ENCODE data around the gene ANKRD11.
"Not testable (repeated sequence)": the region's sequence is repeated elsewhere in the genome, so short reads cannot be mapped to it uniquely, and the experiment has no call there.

Gene ANKRD11

DNA sequence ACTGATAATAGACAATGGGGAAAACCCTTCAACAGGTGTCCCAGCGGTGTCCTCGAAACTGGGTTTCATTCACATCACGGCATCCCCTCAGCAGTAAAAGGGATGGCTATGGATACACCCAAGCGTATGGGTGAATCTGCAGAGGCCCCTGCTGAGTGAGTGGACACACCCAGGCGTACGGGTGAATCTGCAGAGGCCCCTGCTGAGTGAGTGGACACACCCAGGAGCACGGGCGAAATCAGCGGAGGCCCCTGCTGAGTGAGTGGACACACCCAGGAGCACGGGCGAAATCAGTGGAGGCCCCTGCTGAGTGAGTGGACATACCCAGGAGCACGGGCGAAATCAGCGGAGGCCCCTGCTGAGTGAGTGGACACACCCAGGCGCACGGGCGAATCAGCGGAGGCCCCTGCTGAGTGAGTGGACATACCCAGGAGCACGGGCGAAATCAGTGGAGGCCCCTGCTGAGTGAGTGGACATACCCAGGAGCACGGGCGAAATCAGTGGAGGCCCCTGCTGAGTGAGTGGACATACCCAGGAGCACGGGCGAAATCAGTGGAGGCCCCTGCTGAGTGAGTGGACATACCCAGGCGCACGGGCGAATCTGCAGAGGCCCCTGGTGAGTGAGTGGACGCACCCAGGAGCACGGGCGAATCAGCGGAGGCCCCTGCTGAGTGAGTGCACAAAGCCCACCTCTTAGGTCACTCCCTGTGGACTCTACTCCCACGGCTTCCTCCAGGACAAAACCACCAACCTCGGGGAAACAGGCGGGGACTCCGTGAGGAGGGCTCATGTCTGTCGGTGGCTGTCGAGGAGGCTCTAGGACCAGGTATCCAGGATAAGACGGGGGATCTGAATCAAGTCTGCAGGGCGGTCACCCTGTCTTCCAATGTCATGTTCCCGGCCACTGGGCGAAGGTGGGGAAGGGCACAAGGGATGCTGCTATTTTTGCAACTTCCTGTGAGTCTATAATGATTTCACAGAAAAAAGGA is 161.7 kb downstream of the ANKRD11 start:
- DNase-seq (ENCODE audit: low spot score) = not testable (repeated sequence)

- DNase-seq (ENCODE audit: low spot score) = no peak
Observed at GRCh38 chr16:89326721-89327120, 163.6 kb downstream of the ANKRD11 start.

DNA sequence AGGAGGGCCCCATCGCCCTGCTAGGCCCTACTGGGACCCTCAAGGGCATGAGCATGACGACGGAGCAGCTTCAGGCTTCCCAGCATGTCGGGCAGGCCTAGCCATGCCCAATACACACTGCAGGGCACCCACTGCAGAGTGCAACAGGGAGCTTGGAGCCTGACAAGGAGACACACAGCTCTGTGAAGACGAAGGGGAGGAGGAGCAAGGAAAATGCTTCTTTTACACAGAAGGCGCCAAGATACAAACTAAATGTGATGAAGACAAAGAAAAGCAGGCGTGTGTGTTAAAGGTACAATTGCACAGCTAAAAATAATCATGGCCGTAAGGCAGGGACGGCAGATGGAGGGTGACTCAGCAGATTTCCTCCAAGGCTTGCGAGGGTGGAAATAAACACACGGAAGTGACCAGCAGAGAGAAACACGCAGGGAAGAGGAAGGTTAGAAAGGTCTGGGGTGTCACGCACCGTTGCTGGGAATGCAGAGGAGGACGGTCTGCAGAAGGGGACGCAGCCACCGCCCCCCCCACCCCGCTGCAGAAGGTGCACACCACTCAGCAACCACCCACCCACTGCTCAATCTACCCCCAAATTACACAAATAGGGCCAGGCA is 164.4 kb downstream of the ANKRD11 start:
- DNase-seq (ENCODE audit: low spot score) = no peak

GRCh38 chr16:89324056-89325010 is 166.0 kb downstream of the ANKRD11 start:
- DNase-seq (ENCODE audit: low spot score) = no peak

GRCh38 chr16:89323120-89323960 is 167.0 kb downstream of the ANKRD11 start:
- DNase-seq (ENCODE audit: low spot score) = no peak

DNA sequence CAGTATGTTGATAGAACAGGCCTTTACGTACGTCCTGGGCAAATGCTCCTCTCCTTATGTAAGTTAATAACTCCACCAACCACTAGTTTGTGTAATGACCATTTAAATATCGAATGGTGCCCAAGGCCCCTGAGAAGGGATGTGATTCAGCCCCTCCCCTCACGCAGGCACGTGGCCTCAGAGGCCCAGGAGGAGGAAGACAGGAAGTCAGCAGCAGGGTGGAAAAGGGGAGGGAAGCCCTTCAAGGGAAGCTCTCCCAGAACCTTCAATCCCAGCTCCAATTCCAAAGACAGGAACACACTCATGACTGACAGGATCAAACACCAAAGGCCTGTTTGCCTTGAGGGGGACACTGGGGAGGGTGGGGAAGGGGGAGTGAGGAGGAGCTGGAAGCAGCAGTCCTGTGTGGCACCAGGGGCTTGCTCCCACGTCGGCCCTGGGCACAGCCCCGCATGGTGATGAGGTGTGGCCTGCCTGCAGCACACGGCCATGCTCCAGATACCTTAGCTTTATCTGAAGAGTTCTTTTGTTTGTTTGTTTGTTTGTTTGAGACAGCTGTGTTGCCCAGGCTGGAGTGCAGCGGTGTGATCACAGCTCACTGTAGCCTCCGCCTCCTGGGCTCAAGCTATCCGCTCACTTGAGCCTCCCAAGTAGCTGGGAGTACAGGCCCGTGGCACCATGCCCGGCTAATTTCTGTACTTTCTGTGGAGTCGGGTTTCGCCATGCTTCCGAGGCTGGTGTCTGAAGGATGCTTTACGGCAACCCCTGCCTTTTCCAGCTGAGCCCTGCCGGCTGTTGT is 167.8 kb downstream of the ANKRD11 start:
- no peak for DNase-seq (ENCODE audit: low spot score)

GRCh38 chr16:89320782-89321501 is 169.4 kb downstream of the ANKRD11 start:
- DNase-seq (ENCODE audit: low spot score) = no peak

GRCh38 chr16:89319886-89320781 is 170.2 kb downstream of the ANKRD11 start:
- DNase-seq (ENCODE audit: low spot score) = no peak

DNA sequence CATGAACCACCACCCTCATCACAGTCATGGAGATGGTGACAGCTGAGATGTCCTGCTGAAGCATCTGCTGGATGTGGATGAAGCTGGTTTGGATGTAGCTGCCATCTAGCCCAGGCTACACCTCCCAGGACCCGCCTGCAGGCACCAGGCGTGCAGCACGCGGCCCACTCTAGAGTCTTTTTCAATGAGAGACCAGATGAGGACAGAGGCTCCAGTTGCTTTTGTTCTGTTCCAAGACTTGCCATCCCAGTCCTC is 170.8 kb downstream of the ANKRD11 start:
- no peak for DNase-seq (ENCODE audit: low spot score)

DNA sequence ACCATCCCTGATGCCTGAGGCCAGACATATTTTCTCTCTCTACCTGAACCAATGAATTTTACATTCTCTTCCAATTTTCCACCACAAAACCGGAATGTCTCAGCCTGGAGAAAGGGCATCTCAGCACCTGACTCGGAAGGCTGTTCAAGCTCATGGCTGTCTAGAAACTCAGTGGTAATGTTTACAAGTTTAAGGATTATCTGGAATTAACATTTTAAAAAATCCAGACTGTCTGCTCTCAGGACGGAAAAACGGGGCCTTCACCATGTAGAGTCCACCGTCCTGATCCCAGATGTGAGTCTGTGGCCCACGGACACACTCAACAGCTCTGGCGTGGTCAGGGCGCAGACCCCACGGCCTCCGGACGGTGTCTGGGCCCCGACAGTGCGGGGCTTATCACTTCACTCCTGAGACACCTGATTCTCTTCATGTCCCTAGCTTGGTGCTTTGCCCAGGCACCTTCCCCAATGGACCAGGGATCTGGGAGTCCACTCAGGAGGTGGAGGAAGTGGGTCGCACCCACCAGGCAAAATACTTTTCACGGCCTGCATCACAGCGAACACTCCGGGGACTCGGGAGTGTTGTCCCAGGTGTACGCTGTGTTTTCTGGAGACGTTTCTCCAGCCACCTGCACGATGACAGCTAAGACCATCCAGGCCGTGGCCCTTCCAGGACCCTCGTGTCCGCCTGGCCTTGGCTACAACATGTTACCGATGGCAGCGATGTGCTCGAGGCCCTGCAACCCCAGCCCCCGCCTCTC is 171.3 kb downstream of the ANKRD11 start:
- no peak for DNase-seq (ENCODE audit: low spot score)

GRCh38 chr16:89318430-89318758 is 172.0 kb downstream of the ANKRD11 start:
- DNase-seq (ENCODE audit: low spot score) = no peak

DNA sequence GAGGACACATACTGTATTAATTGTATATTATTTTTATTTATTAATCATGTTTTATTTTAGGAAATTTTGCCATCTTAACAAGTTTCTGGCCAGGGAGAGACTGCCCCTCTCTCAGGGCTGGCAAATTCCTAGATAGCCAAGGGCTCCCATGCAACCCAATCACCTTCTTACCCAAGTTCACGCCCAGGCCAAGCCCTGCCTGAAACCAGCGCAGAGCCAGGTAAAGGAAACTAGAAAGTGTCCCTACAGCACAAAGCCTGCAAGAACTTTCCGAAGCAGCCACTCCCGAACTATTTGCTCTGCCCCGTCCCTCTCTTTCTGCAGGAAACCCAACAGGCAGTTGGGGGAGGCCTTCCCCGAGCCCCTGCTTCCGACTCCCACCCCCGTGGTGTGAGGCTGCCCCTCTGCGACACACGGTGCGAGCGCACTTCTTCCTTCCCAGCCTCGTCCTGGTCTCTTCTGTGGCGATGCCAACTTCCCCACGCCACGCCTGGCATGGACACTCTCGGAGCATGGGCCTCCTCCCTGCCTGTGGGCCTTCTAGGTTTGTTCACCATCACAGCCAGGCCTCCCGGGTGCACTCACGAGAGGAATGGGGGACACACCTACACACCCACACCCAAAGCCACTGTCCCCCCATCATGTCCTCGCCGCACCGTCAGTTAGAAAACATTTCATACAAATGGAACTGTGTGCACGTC is 172.5 kb downstream of the ANKRD11 start:
- DNase-seq (ENCODE audit: low spot score) = no peak

- DNase-seq (ENCODE audit: low spot score) = no peak
Observed at GRCh38 chr16:89317101-89317671, 173.2 kb downstream of the ANKRD11 start.

GRCh38 chr16:89316701-89317100 is 173.7 kb downstream of the ANKRD11 start:
- DNase-seq (ENCODE audit: low spot score) = no peak

GRCh38 chr16:89315791-89316581 is 174.4 kb downstream of the ANKRD11 start:
- no peak for DNase-seq (ENCODE audit: low spot score)

- no peak for DNase-seq (ENCODE audit: low spot score)
Observed at GRCh38 chr16:89315271-89315670, 175.1 kb downstream of the ANKRD11 start.

GRCh38 chr16:89314854-89315253 is 175.5 kb downstream of the ANKRD11 start:
- DNase-seq (ENCODE audit: low spot score) = no peak
